Kasumi-1 (cell line): ENCODE measurements around the gene LAPTM5.
"Not testable (repeated sequence)": the region's sequence is repeated elsewhere in the genome, so short reads cannot be mapped to it uniquely, and the experiment has no call there.

Experiments used
- DNase-seq, 2 experiments: peaks; one replicate each; lab custom pipeline; 2025; lab: John Stamatoyannopoulos, UW

LAPTM5 gene, protein sequence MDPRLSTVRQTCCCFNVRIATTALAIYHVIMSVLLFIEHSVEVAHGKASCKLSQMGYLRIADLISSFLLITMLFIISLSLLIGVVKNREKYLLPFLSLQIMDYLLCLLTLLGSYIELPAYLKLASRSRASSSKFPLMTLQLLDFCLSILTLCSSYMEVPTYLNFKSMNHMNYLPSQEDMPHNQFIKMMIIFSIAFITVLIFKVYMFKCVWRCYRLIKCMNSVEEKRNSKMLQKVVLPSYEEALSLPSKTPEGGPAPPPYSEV

GRCh38 chr1:30757352-30758120 is at the start of gene LAPTM5:
LAPTM5 (minus strand) TSS chr1:30757774; CDS start chr1:30757745, 29 bp downstream.
- DNase-seq: peak; percentile 64 to 72

- no peak for DNase-seq
Measured at GRCh38 chr1:30806381-30807317, 49.1 kb upstream of the LAPTM5 start.

DNA sequence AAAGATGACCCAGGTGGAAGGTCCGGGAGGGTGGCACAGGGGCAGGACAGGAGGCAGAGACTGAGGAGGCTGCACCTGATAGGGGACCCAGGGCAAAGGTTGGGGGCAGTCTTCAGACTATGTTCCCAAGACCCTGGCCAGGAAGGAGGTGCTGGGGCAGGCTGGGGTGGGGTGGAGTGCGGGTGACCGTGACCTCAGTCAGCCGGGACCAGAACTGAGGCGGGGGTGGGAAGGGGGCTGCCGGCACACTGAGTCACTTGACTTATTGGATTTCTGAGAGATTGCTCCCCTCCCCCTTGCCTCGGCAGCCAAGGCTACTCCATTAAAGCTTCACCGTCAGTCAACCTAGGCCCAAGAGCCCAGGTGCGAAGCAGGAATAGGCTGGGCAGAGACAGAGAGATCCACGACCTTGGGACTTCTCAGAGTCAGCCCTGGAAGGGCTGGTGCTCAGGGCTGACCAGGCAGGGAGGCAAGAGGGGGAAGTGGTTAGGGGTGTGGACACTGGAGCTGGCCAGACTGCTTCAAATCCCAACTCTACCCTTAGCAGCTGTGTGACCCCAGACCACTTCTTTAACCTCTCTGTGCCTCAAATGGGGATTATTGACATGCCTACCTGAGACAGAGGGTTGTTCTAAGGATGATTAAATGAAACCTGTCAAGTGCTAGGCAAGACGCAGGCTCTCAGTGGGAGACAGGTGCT is 47.9 kb upstream of the LAPTM5 start:
- no peak for DNase-seq

DNA sequence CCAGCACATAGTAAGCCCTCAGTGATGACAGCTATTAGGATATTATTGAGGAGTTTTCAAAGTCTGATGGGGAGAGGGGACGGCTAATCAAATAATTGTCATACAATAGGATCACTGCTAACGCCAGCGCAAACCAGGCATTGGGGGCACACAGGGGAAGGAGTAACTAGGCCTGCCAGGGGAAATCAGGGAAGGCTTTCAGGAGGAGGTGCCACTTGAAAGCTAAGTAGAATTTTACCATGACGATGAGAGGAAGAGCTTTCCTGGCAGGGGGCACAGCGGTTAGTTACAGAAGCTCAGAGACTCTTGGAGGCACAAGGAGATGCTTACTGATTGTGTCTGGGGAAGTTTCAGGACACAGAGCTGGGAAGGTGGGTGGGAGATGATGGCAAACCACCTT is 47.2 kb upstream of the LAPTM5 start:
- no peak for DNase-seq

- no peak for DNase-seq
Measured at GRCh38 chr1:30804352-30804751, 46.8 kb upstream of the LAPTM5 start.

- no peak for DNase-seq
Measured at GRCh38 chr1:30803562-30803961, 46.0 kb upstream of the LAPTM5 start.

GRCh38 chr1:30801771-30802198 is 44.2 kb upstream of the LAPTM5 start:
- peak; percentile 63 to 65 for DNase-seq

- DNase-seq: no peak
Measured at GRCh38 chr1:30799233-30799511, 41.6 kb upstream of the LAPTM5 start.

GRCh38 chr1:30798389-30799232 is 41.0 kb upstream of the LAPTM5 start:
- DNase-seq: no peak

GRCh38 chr1:30795026-30795425 is 37.5 kb upstream of the LAPTM5 start:
- no peak for DNase-seq

GRCh38 chr1:30794260-30794659 is 36.7 kb upstream of the LAPTM5 start:
- no peak for DNase-seq

DNA sequence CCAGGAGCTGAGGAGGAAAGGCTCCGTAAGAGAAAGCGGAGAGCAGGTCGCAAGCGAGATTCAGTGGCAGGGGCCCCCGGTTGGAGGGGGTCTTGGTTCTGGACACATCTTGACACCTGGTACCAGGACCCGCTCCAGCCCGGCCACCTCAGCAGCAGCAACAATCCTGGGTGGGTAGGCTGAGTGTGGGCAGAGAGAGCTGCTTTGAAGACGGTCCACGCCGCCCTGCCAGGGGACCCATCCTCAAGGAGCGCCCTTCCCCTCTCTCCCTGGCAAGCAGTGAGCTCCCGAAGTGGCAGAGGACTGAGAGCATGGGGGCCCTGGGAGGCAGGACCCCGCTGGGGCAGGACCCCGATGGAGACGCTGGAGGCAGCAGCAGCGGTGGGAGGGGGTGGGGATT is 35.6 kb upstream of the LAPTM5 start:
- no peak for DNase-seq

DNA sequence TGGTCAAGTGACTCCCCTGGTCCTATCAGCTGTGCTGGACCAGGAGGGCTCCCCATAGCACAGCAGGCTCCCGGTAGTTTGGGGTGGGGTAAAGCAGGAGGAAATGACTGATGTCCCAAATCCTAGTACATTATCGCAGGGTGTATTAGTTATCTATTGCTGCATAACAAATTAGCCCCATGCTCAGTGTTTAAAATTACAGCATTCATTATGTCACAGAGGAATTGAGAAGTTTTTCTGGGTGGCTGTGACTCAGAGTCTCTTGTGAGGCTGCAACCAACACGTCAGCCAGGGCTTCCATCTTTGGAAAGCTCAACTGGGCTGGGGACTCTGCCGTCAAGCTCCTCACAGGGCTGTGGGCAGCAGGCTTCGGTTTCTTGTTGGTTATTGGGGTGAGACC is 34.3 kb upstream of the LAPTM5 start:
- no peak for DNase-seq

DNA sequence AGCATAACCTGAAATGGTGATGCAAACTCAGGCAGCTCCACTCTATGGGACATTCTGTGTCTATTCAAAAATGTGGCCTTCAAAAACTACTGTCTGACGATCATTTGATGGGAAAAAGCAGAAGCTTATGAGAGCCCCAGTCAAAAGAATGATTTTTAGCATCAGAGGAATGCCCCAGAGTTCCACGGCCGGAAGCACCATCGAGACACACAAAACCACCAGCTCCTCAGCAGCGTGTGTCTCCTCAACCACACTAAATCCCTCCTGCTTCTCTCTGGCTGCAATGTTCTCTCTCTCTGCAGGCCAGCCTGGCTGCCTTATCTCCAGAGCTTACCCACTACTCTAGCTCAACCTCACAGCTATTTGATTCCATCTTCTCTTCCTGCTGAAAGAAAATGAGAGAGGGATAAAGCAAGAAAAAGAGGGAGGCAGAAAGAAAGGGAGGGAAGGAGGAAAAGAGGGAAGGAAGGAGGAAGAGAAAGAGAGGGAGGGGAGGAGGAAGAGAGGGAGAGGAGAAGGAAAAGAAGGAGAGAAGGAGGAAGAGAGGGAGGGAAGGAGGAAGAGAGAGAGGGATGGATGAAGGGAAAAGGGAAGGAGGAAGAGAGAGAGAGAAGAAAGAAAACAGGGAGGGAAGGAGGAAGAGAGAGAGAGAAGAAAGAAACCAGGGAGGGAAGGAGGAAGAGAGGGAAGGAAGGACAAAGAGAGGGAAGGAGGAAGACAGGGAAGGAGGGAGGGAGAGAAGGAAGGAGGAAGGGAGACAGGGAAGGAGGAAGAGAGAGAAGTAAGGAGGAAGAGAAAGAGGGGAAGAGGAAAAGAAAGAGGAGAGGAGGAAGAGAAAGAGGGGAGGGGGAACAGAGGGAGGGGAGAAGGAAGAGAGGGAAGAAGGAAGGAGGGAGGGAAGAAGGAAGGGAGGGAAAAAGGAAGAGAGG is 33.5 kb upstream of the LAPTM5 start:
- peak; percentile 88 to 90 for DNase-seq

GRCh38 chr1:30790256-30790525 is 32.6 kb upstream of the LAPTM5 start:
- DNase-seq: not testable (repeated sequence)

- DNase-seq: no peak
Measured at GRCh38 chr1:30789388-30790255, 32.0 kb upstream of the LAPTM5 start.

- no peak for DNase-seq
Measured at GRCh38 chr1:30788580-30789387, 31.2 kb upstream of the LAPTM5 start.

GRCh38 chr1:30787856-30788495 is 30.4 kb upstream of the LAPTM5 start:
- DNase-seq: no peak
